ENCODE results near the gene KY.
A peak's percentile ranks its signal among the peaks of the same experiment; 100 is the strongest.

KY gene

DNA sequence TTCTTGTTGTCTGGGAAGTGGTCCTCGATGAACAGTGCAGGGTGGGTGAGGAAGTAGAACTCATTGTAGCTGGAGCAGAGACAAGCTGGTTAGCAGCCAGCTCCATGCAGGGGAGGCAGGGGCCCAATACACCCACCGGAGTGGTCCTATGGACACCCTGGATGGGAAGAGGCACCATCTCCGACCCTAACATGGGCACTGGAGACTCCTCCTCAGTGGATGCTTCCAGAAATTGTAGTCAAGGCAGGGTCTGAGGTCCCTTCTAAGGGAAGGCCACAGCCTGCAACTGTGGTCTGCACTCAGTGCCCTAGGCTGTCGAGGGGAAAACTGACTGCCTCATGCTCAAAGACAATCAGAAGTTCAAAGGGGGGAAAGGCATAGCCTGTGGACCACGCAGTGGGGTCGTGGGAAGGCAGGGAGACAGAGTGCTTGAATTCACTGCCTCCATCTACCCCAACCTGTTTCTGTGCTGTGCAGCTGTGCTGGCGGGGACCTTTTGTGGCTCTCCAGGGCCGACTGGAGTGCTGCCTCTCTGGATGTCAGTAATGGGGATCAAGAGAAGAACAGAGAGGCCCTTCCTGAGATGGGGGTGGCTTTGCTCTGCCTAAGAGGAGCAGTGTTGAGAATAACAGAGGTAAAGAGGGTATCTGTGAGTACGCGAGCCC lies 41.9 kb downstream of the KY start:
- Histone ChIP-seq H2BK120ac (ENCODE audit: low read depth, low read length) (no peak overlapping the region), H3K4me1 (ENCODE audit: control insufficient read depth, insufficient read depth, low read depth, low read length) (no peaks in the 10 kb centered on the region)

DNA sequence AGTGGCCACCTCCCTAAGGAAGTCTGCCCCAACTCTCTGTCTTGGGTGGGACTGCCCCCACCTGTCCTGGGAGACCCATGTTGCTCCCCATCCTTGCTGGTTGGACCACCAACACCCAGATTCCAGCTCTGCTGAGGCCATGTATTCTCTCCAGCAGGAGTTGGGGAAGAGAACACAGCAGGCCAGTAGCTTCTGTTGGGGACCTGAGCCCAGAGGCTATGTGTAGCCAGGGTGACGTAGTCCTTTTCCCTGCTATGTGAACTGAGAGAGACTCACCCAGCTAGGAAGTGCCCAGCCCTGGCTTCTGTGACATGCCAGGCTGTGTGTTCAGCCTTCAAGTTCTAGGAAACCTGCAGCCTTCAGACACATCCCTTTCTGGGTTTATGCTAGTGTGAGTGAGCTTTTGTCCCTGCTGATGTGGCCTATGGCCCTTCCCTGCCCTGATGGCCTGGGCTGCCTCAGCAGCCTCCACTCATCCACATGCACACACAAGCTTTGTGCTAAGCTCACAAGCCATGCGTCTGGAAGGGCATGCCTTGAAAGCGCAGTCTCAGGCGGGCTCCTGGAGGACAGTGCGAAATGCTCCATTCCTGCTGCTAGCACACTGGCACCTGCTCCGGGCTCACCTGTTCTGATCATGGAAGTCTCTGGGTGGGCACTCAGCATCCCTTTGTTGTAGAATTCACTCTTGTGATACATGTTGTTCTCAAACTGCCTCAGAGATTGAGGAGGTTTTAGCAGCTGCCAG lies 42.6 kb downstream of the KY start:
- Histone ChIP-seq H3K9me3 (ENCODE audit: control insufficient read depth, low read length) (no peaks in the 10 kb centered on the region), H2BK5ac (ENCODE audit: low read depth, low read length, poor library complexity, severe bottlenecking) (no peak overlapping the region), H2AK5ac (ENCODE audit: low read length, severe bottlenecking) (no peak overlapping the region), H3K79me1 (replicated peaks; ENCODE audit: low read length, poor library complexity, severe bottlenecking) (no peaks in the 10 kb centered on the region), H3K4ac (ENCODE audit: low read depth in 1 of 2, low read length in 2 of 2) (no peak overlapping the region), H3K4me3 (ENCODE audit: insufficient read depth in 1 of 2, low read depth in 1 of 2, low read length in 2 of 2) (no peak overlapping the region), H3K27me3 (ENCODE audit: control insufficient read depth in 1 of 2, insufficient read depth in 1 of 2, low read length in 2 of 2) (peaks cover 12 to 33% of the 10 kb centered on the region in 2 experiments), H3K18ac (ENCODE audit: low read depth in 1 of 2, low read length in 2 of 2) (no peak overlapping the region), H3K23ac (ENCODE audit: low read length in 2 of 2) (no peak overlapping the region), H3K27ac (ENCODE audit: low read length, poor library complexity, severe bottlenecking) (no peak overlapping the region), H2BK15ac (ENCODE audit: low read depth, poor library complexity, severe bottlenecking) (no peak overlapping the region), H3K4me1 (ENCODE audit: control insufficient read depth, insufficient read depth, low read depth, low read length) (no peaks in the 10 kb centered on the region), H3K36me3 (ENCODE audit: control insufficient read depth in 1 of 2, insufficient read depth in 2 of 2, low read depth in 1 of 2, low read length in 2 of 2) (peaks cover 0 to 3% of the 10 kb centered on the region in 2 experiments), H2AFZ (ENCODE audit: low read depth, low read length) (no peak overlapping the region), H3K14ac (ENCODE audit: low read length in 2 of 2) (no peak overlapping the region), H3K4me2 (ENCODE audit: low read length, poor library complexity, severe bottlenecking) (no peak overlapping the region), H3K9ac (ENCODE audit: low read length) (no peak overlapping the region), H4K8ac (ENCODE audit: low read length) (no peak overlapping the region), H4K91ac (ENCODE audit: low read length) (no peak overlapping the region), H2BK120ac (ENCODE audit: low read depth, low read length) (no peak overlapping the region), H2BK12ac (ENCODE audit: low read length in 2 of 2) (no peak overlapping the region)
- DNase-seq: no peak
- 92% methylated on average over 6 of the region's 6 CpGs for WGBS

More for the DNA sequence above, 41.9 kb downstream of the KY start:
- no peaks in the 10 kb centered on the region for H3K9me3 ChIP-seq (ENCODE audit: control insufficient read depth, low read length)
- H3K27me3 ChIP-seq (ENCODE audit: control insufficient read depth in 1 of 2, insufficient read depth in 1 of 2, low read length in 2 of 2): peaks cover 12 to 33% of the 10 kb centered on the region in 2 experiments
- no peak overlapping the region for H3K4me3 ChIP-seq (ENCODE audit: insufficient read depth in 1 of 2, low read depth in 1 of 2, low read length in 2 of 2)
- H4K8ac ChIP-seq (ENCODE audit: low read length): no peak overlapping the region
- no peak overlapping the region for H3K27ac ChIP-seq (ENCODE audit: low read length, poor library complexity, severe bottlenecking)
- H3K4me2 ChIP-seq (ENCODE audit: low read length, poor library complexity, severe bottlenecking): no peak overlapping the region
- no peak overlapping the region for H3K4ac ChIP-seq (ENCODE audit: low read depth in 1 of 2, low read length in 2 of 2)
- H3K14ac ChIP-seq (ENCODE audit: low read length in 2 of 2): no peak overlapping the region
- H2AFZ ChIP-seq (ENCODE audit: low read depth, low read length): no peak overlapping the region
- WGBS: 80% methylated on average over 10 of the region's 10 CpGs
- DNase-seq: no peak
- H4K91ac ChIP-seq (ENCODE audit: low read length): no peak overlapping the region
- H3K23ac ChIP-seq (ENCODE audit: low read length in 2 of 2): no peak overlapping the region
- H2BK5ac ChIP-seq (ENCODE audit: low read depth, low read length, poor library complexity, severe bottlenecking): no peak overlapping the region
- no peak overlapping the region for H3K9ac ChIP-seq (ENCODE audit: low read length)
- peaks cover 0 to 4% of the 10 kb centered on the region in 2 experiments for H3K36me3 ChIP-seq (ENCODE audit: control insufficient read depth in 1 of 2, insufficient read depth in 2 of 2, low read depth in 1 of 2, low read length in 2 of 2)
- H3K79me1 ChIP-seq (replicated peaks; ENCODE audit: low read length, poor library complexity, severe bottlenecking): no peaks in the 10 kb centered on the region
- no peak overlapping the region for H2BK12ac ChIP-seq (ENCODE audit: low read length in 2 of 2)
- no peak overlapping the region for H3K18ac ChIP-seq (ENCODE audit: low read depth in 1 of 2, low read length in 2 of 2)
- no peak overlapping the region for H2BK15ac ChIP-seq (ENCODE audit: low read depth, poor library complexity, severe bottlenecking)
- no peak overlapping the region for H2AK5ac ChIP-seq (ENCODE audit: low read length, severe bottlenecking)

DNA sequence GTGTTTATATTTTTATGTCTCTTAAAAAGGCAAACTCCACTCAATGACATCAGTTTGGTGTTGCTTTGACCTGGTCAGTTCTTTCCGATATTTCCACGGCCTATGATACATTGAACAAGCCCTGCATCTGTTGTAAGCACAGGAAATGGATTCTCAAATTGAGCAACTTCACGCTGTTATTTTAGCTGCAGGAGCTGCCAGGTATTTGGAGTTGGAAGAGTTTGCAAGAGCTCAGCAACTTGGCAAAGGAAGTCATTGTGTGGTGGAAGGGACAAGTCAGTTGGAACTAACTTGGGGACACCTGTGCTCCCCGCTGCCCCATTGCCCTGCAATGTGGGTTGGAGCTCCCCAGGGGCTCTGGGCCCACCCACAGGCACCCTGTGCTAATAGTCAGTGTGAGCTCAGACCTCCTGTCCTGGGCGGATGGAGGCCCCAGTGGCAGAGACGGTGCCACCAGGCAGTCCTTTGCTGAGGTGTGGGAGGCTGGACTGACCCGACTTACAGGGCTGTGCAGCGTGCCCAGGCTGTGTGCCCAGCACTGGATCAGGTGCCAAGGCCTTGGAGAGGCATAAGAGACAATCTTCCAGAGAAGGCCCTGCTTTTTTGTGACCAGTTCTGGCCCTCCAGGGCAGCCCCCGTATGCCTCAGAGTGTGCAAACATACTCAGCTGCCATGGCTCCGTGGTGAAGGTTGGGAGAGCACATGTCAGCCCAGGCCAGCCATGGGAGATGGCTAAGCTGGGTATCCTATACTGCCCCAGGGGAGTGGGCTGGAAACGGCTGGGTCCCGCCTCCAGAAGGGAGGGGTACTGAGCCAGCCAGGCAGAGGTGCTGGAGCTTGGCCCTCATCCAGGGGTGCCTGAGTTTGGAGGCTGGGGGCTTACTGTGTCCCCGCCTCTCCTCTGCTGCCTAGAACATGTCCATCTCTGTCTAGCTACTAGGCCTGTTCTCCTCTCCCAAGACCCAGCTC lies 43.5 kb downstream of the KY start:
- Histone ChIP-seq H2BK5ac (ENCODE audit: low read depth, low read length, poor library complexity, severe bottlenecking) (no peak overlapping the region), H3K4ac (ENCODE audit: low read depth in 1 of 2, low read length in 2 of 2) (no peak overlapping the region), H4K91ac (ENCODE audit: low read length) (no peak overlapping the region), H3K9ac (ENCODE audit: low read length) (no peak overlapping the region), H3K4me1 (ENCODE audit: control insufficient read depth, insufficient read depth, low read depth, low read length) (peaks cover 1% of the 10 kb centered on the region), H2BK12ac (ENCODE audit: low read length in 2 of 2) (no peak overlapping the region), H3K27ac (ENCODE audit: low read length, poor library complexity, severe bottlenecking) (no peak overlapping the region), H3K4me2 (ENCODE audit: low read length, poor library complexity, severe bottlenecking) (no peak overlapping the region), H3K79me1 (replicated peaks; ENCODE audit: low read length, poor library complexity, severe bottlenecking) (no peaks in the 10 kb centered on the region), H2AK5ac (ENCODE audit: low read length, severe bottlenecking) (no peak overlapping the region), H3K18ac (ENCODE audit: low read depth in 1 of 2, low read length in 2 of 2) (no peak overlapping the region), H3K36me3 (ENCODE audit: control insufficient read depth in 1 of 2, insufficient read depth in 2 of 2, low read depth in 1 of 2, low read length in 2 of 2) (no peaks in the 10 kb centered on the region), H3K27me3 (ENCODE audit: control insufficient read depth in 1 of 2, insufficient read depth in 1 of 2, low read length in 2 of 2) (peaks cover 15 to 33% of the 10 kb centered on the region in 2 experiments), H3K9me3 (ENCODE audit: control insufficient read depth, low read length) (no peaks in the 10 kb centered on the region), H2BK120ac (ENCODE audit: low read depth, low read length) (no peak overlapping the region), H4K8ac (ENCODE audit: low read length) (no peak overlapping the region), H2BK15ac (ENCODE audit: low read depth, poor library complexity, severe bottlenecking) (no peak overlapping the region), H3K14ac (ENCODE audit: low read length in 2 of 2) (peak overlapping the region in 1 of 2 experiments; percentile 31), H3K4me3 (ENCODE audit: insufficient read depth in 1 of 2, low read depth in 1 of 2, low read length in 2 of 2) (no peak overlapping the region), H2AFZ (ENCODE audit: low read depth, low read length) (no peak overlapping the region), H3K23ac (ENCODE audit: low read length in 2 of 2) (no peak overlapping the region)
- 74% methylated on average over 13 of the region's 13 CpGs for WGBS
- no peak for DNase-seq
